Right lobe of liver (tissue), 4 donors: ENCODE measurements around the gene RTP2.

Experiments
- CTCF ChIP-seq, 4 donors: fragments of 200-600 bp in 3 of 4; fragments of 450-650 bp in 1 of 4; IDR thresholded peaks; one replicate each; pipeline versions ENCODE4 v1.5.1 to v1.8.0; 2016 to 2022; ENCODE audit warnings: antibody characterized with exemption in 4 of 4, mild to moderate bottlenecking in 2 of 4
- POLR2A ChIP-seq: fragments of 450-650 bp; IDR thresholded peaks from one replicate; pipeline ENCODE4 v1.6.1; 2017; ENCODE audit warnings: antibody characterized with exemption, mild to moderate bottlenecking
- donor health status: DM: no; HTN: no; CAD: no.
- donor health status: DM: no; HTN: no; CAD: no.
- donor health status: DM: no; HTN: yes; CAD: no.

- TF ChIP-seq CTCF (IDR thresholded peaks at IDR 0.05), result no peak
- TF ChIP-seq POLR2A, result no peak
Observed at GRCh38 chr3:187746442-187747281, 44.3 kb upstream of the RTP2 start.
